Measurements from ENCODE around the gene PDSS2. TPM values are rescaled to one million over a fixed set of nuclear protein-coding genes. Genes with fewer than 3 reads are reported as not detected.

The PDSS2 gene
- total RNA-seq, 1 experiment from 2014 or later, result 14.8 TPM

GRCh38 chr6:107447663-107448216 is 11.6 kb downstream of the PDSS2 start:
- Mint-ChIP-seq H3K36me3 (ENCODE audit: insufficient read depth, unreplicated experiment) (no peaks in the 10 kb centered on the region), H3K4me3 (ENCODE audit: low read depth, unreplicated experiment) (no peak overlapping the region), H3K9me3 (ENCODE audit: low read depth, unreplicated experiment) (peaks cover 6% of the 10 kb centered on the region), H3K27ac (ENCODE audit: unreplicated experiment) (no peak overlapping the region), H3K27me3 (ENCODE audit: unreplicated experiment) (no peaks in the 10 kb centered on the region), H3K4me1 (ENCODE audit: low read depth, unreplicated experiment) (peaks cover 8% of the 10 kb centered on the region)
- no peak for DNase-seq
- CTCF ChIA-PET, result no interaction called here
- TF ChIP-seq CTCF (IDR thresholded peaks at IDR 0.05; ENCODE audit: unreplicated experiment), result no peak
- no TSS peak for BruUV-seq (replicated peaks)
- intact Hi-C loops (cut with micrococcal nuclease; ENCODE audit: unreplicated experiment), result no loop called here

GRCh38 chr6:107444277-107444676 is 15.1 kb downstream of the PDSS2 start:
- H3K9me3 Mint-ChIP-seq (ENCODE audit: low read depth, unreplicated experiment), result peaks cover 4% of the 10 kb centered on the region
- BruUV-seq (replicated peaks), result no TSS peak
- CTCF ChIA-PET, result no interaction called here
- no peaks in the 10 kb centered on the region for H3K27me3 Mint-ChIP-seq (ENCODE audit: unreplicated experiment)
- TF ChIP-seq CTCF (IDR thresholded peaks at IDR 0.05; ENCODE audit: unreplicated experiment), result no peak
- H3K27ac Mint-ChIP-seq (ENCODE audit: unreplicated experiment), result no peak overlapping the region
- H3K36me3 Mint-ChIP-seq (ENCODE audit: insufficient read depth, unreplicated experiment), result no peaks in the 10 kb centered on the region
- H3K4me1 Mint-ChIP-seq (ENCODE audit: low read depth, unreplicated experiment), result no peaks in the 10 kb centered on the region
- intact Hi-C loops (cut with micrococcal nuclease; ENCODE audit: unreplicated experiment), result no loop called here
- no peak for DNase-seq
- no peak overlapping the region for H3K4me3 Mint-ChIP-seq (ENCODE audit: low read depth, unreplicated experiment)

- H3K9me3 Mint-ChIP-seq (ENCODE audit: low read depth, unreplicated experiment), result peaks cover 3% of the 10 kb centered on the region
- H3K36me3 Mint-ChIP-seq (ENCODE audit: insufficient read depth, unreplicated experiment), result no peaks in the 10 kb centered on the region
- no peak for DNase-seq
- CTCF ChIA-PET, result no interaction called here
- H3K4me3 Mint-ChIP-seq (ENCODE audit: low read depth, unreplicated experiment), result no peak overlapping the region
- H3K4me1 Mint-ChIP-seq (ENCODE audit: low read depth, unreplicated experiment), result no peaks in the 10 kb centered on the region
- H3K27ac Mint-ChIP-seq (ENCODE audit: unreplicated experiment), result no peak overlapping the region
- no TSS peak for BruUV-seq (replicated peaks)
- TF ChIP-seq CTCF (IDR thresholded peaks at IDR 0.05; ENCODE audit: unreplicated experiment), result no peak
- H3K27me3 Mint-ChIP-seq (ENCODE audit: unreplicated experiment), result no peaks in the 10 kb centered on the region
- intact Hi-C loops (cut with micrococcal nuclease; ENCODE audit: unreplicated experiment), result no loop called here
Observed at GRCh38 chr6:107443608-107444267, 15.6 kb downstream of the PDSS2 start.

- no peak overlapping the region for H3K27ac Mint-ChIP-seq (ENCODE audit: unreplicated experiment)
- CTCF ChIA-PET, result no interaction called here
- TF ChIP-seq CTCF (IDR thresholded peaks at IDR 0.05; ENCODE audit: unreplicated experiment), result no peak
- DNase-seq, result no peak
- H3K4me3 Mint-ChIP-seq (ENCODE audit: low read depth, unreplicated experiment), result no peak overlapping the region
- no peaks in the 10 kb centered on the region for H3K4me1 Mint-ChIP-seq (ENCODE audit: low read depth, unreplicated experiment)
- H3K36me3 Mint-ChIP-seq (ENCODE audit: insufficient read depth, unreplicated experiment), result no peaks in the 10 kb centered on the region
- no peaks in the 10 kb centered on the region for H3K27me3 Mint-ChIP-seq (ENCODE audit: unreplicated experiment)
- intact Hi-C loops (cut with micrococcal nuclease; ENCODE audit: unreplicated experiment), result no loop called here
- H3K9me3 Mint-ChIP-seq (ENCODE audit: low read depth, unreplicated experiment), result no peaks in the 10 kb centered on the region
- BruUV-seq (replicated peaks), result no TSS peak
Observed at GRCh38 chr6:107442938-107443607, 16.3 kb downstream of the PDSS2 start.
